Measurements from ENCODE around the gene PBX1. TPM values are rescaled to one million over a fixed set of nuclear protein-coding genes. Genes with fewer than 3 reads are reported as not detected.

PBX1 gene
- total and polyA plus RNA-seq, 2 of the 4 experiments (the other 2 are of a cell fraction): 13.9 to 17.9 TPM

- no peak for TF ChIP-seq ELK1 (IDR thresholded peaks at IDR 0.05; ENCODE audit: borderline replicate concordance, low read depth, low read length)
- no peak for TF ChIP-seq RFX5 (IDR thresholded peaks at IDR 0.05; ENCODE audit: low read depth, low read length)
- POLR2A ChIA-PET (ENCODE audit: unreplicated experiment): no interaction called here
Measured at GRCh38 chr1:164667600-164667999, 108.6 kb downstream of the PBX1 start.

More at GRCh38 chr1:164667600-164667999, 108.6 kb downstream of the PBX1 start:
- Histone ChIP-seq H2AFZ (replicated peaks; ENCODE audit: low read length, poor library complexity) (no peak overlapping the region), H3K9me1 (ENCODE audit: insufficient read depth, low read length) (peaks cover 3% of the 10 kb centered on the region; the same call in 1 of the 2 replicates), H3K4me1 (ENCODE audit: control insufficient read depth, insufficient read depth, low read length) (peaks cover 15% of the 10 kb centered on the region), H3K9me3 (ENCODE audit: control insufficient read depth, insufficient read depth, low read length) (no peaks in the 10 kb centered on the region), H4K91ac (ENCODE audit: insufficient read depth, low read depth, low read length) (no peak overlapping the region), H2BK5ac (ENCODE audit: low read depth, low read length, poor library complexity, severe bottlenecking) (no peak overlapping the region), H3K9ac (ENCODE audit: low read depth, low read length) (no peak overlapping the region), H3K4me2 (ENCODE audit: low read depth, low read length) (no peak overlapping the region), H2BK120ac (ENCODE audit: low read depth, low read length) (no peak overlapping the region), H3K14ac (replicated peaks; ENCODE audit: low read depth, low read length) (no peak overlapping the region), H3K36me3 (ENCODE audit: control insufficient read depth, insufficient read depth, low read length) (no peaks in the 10 kb centered on the region; the same call in 1 of the 2 replicates), H3K27me3 (ENCODE audit: control insufficient read depth, insufficient read depth, low read length) (no peaks in the 10 kb centered on the region), H3K23ac (ENCODE audit: low read depth, low read length) (no peak overlapping the region), H3K4ac (ENCODE audit: low read depth, low read length) (no peak overlapping the region), H2BK15ac (ENCODE audit: low read depth, low read length) (no peak overlapping the region), H2AK9ac (replicated peaks; ENCODE audit: low read depth, low read length, poor library complexity) (no peak overlapping the region), H3K27ac (ENCODE audit: insufficient read depth, low read length) (no peak overlapping the region), H4K5ac (ENCODE audit: low read depth, low read length) (no peak overlapping the region), H3K18ac (ENCODE audit: low read depth, low read length) (no peak overlapping the region), H3K79me1 (ENCODE audit: low read depth in 1 of 2, low read length in 2 of 2) (peaks cover 4 to 8% of the 10 kb centered on the region in 2 experiments; a peak in 3 of 4 replicates), H4K8ac (ENCODE audit: low read depth in 2 of 2, low read length in 2 of 2) (no peak overlapping the region), H3K4me3 (ENCODE audit: insufficient read depth, low read depth, low read length) (no peak overlapping the region), H2BK20ac (ENCODE audit: low read depth, low read length) (no peak overlapping the region), H4K20me1 (ENCODE audit: insufficient read depth, low read length) (no peaks in the 10 kb centered on the region), H3K56ac (ENCODE audit: extremely low read depth, insufficient read depth, low read length) (no peak overlapping the region), H2AK5ac (ENCODE audit: low read depth, low read length) (no peak overlapping the region)
- dilution Hi-C loops (cut with HindIII; ENCODE audit: low sequenced_read_pairs, unreplicated experiment) (no loop called here), intact Hi-C loops (cut with micrococcal nuclease) (no loop called here), in situ Hi-C loops (cut with MboI; ENCODE audit: low sequenced_read_pairs) (no loop called here)
- ATAC-seq (ENCODE audit: low read depth): no peak
- DNase-seq: no peak
- BruUV-seq (replicated peaks): no TSS peak
- CTCF ChIA-PET: interaction anchor here (0.6 to 1.3 kb wide), 2 partner anchors 15 to 120 kb away, joined by 3 to 4 read pairs; no protein-coding TSS in a partner anchor
- 94% methylated on average over 2 of the region's 5 CpGs; no CpG with 5 or more reads in 1 of the 2 experiments for WGBS, 2 experiments (ENCODE audit: extremely low coverage in 2 of 2, insufficient read length in 1 of 2)
